GM19397 (cell line): ENCODE results near the gene APC2.

Experiments used
- ATAC-seq: cut with Tn5 transposase; IDR thresholded peaks from one replicate; pipeline ENCODE4 v1.9.1; 2021; ENCODE audit warnings: mild to moderate bottlenecking, moderate library complexity; ENCODE audit not compliant: unreplicated experiment

APC2 gene

GRCh38 chr19:1446713-1447481 lies 3.0 kb upstream of the APC2 start:
- ATAC-seq = no peak

- no peak for ATAC-seq
Measured at GRCh38 chr19:1447504-1447903, 2.4 kb upstream of the APC2 start.

- no peak for ATAC-seq
Measured at GRCh38 chr19:1447944-1448343, 2.0 kb upstream of the APC2 start.

- no peak for ATAC-seq
Measured at GRCh38 chr19:1450735-1451731, 1.1 kb downstream of the APC2 start.

- ATAC-seq = no peak
Measured at GRCh38 chr19:1451916-1452801, 2.2 kb downstream of the APC2 start.

GRCh38 chr19:1452802-1453524 lies 3.0 kb downstream of the APC2 start:
- ATAC-seq = no peak

GRCh38 chr19:1453525-1454364 lies 3.8 kb downstream of the APC2 start:
- ATAC-seq = no peak

- ATAC-seq = no peak
Measured at GRCh38 chr19:1455002-1455335, 5.0 kb downstream of the APC2 start.

- ATAC-seq = no peak
Measured at GRCh38 chr19:1455336-1456120, 5.6 kb downstream of the APC2 start.

- no peak for ATAC-seq
Measured at GRCh38 chr19:1456121-1456900, 6.4 kb downstream of the APC2 start.

GRCh38 chr19:1457031-1457739 lies 7.3 kb downstream of the APC2 start:
- ATAC-seq = no peak

- ATAC-seq = no peak
Measured at GRCh38 chr19:1457892-1458291, 8.0 kb downstream of the APC2 start.

- ATAC-seq = no peak
Measured at GRCh38 chr19:1459479-1459878, 9.6 kb downstream of the APC2 start.

- ATAC-seq = no peak
Measured at GRCh38 chr19:1460033-1460995, 10.4 kb downstream of the APC2 start.

- no peak for ATAC-seq
Measured at GRCh38 chr19:1461862-1462261, 11.9 kb downstream of the APC2 start.
